WERI-Rb-1 (cell line): Measurements from ENCODE around the gene GATAD2A.

ENCODE experiments used
- DNase-seq: peaks from one replicate; pipeline ENCODE4 v3.0.0-alpha.2; 2020
- H3K27ac ChIP-seq: fragments of 250-450 bp; sonication (Bioruptor Pico); 2 replicates; pipeline ENCODE4 v1.5.1; 2020; ENCODE audit warnings: mild to moderate bottlenecking, moderate library complexity
- H3K27me3 ChIP-seq: fragments of 250-450 bp; sonication (Bioruptor Pico); 2 replicates; pipeline ENCODE4 v1.5.1; 2021; ENCODE audit warnings: mild to moderate bottlenecking, low read depth, moderate library complexity; ENCODE audit not compliant: insufficient read depth, severe bottlenecking
- H3K36me3 ChIP-seq: fragments of 250-450 bp; sonication (Bioruptor Pico); 2 replicates; pipeline ENCODE4 v1.5.1; 2020; ENCODE audit warnings: mild to moderate bottlenecking, moderate library complexity
- H3K4me3 ChIP-seq: 2 replicates; pipeline ENCODE4 v1.5.1; 2011; ENCODE audit warnings: low read depth, mild to moderate bottlenecking, control low read depth, low read length
- H3K9me3 ChIP-seq: fragments of 250-450 bp; sonication (Bioruptor Pico); 2 replicates; pipeline ENCODE4 v1.5.1; 2021; ENCODE audit warnings: mild to moderate bottlenecking, moderate library complexity; ENCODE audit not compliant: severe bottlenecking
- TF ChIP-seq, protein P1 (sequence below): IDR thresholded peaks from 2 replicates; pipeline ENCODE4 v1.5.1; 2011; ENCODE audit warnings: low read depth, mild to moderate bottlenecking, control low read depth, inconsistent platforms, low read length

The GATAD2A gene

DNA sequence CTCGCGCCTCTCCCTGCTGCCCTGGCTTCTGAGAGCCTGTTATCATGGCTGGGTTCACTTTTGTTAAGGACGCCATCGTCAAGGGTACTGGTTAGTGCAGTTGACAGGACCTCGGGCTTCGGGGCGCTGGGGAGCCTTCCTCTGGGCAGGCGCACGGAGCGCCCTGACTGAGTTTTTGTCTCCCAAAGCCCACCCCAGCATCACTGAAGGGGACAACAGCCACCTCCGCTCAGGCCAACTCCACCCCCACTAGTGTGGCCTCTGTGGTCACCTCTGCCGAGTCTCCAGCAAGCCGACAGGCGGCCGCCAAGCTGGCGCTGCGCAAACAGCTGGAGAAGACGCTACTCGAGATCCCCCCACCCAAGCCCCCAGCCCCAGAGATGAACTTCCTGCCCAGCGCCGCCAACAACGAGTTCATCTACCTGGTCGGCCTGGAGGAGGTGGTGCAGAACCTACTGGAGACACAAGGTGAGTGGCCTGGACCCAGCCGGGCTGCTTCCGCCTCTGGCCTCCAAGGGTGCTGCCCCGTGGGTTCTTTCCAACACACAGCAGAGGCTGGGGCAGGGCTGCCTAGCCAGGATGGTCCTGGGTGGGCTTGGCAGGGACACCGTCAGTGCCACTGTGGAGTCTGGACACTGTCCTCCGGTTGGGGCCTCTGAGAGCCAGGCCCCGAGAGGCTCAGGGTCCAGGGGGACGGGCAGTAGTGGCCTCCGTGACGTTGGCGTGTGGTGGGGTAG, 92.9 kb downstream of the GATAD2A start:
- H3K27ac ChIP-seq = no peak overlapping the region
- TF ChIP-seq, protein P1, sequence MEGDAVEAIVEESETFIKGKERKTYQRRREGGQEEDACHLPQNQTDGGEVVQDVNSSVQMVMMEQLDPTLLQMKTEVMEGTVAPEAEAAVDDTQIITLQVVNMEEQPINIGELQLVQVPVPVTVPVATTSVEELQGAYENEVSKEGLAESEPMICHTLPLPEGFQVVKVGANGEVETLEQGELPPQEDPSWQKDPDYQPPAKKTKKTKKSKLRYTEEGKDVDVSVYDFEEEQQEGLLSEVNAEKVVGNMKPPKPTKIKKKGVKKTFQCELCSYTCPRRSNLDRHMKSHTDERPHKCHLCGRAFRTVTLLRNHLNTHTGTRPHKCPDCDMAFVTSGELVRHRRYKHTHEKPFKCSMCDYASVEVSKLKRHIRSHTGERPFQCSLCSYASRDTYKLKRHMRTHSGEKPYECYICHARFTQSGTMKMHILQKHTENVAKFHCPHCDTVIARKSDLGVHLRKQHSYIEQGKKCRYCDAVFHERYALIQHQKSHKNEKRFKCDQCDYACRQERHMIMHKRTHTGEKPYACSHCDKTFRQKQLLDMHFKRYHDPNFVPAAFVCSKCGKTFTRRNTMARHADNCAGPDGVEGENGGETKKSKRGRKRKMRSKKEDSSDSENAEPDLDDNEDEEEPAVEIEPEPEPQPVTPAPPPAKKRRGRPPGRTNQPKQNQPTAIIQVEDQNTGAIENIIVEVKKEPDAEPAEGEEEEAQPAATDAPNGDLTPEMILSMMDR = no peak
- H3K4me3 ChIP-seq = no peak overlapping the region
- DNase-seq = no peak
- peaks cover 79% of the 10 kb centered on the region for H3K36me3 ChIP-seq
- H3K27me3 ChIP-seq = no peaks in the 10 kb centered on the region
- H3K9me3 ChIP-seq = no peaks in the 10 kb centered on the region

GRCh38 chr19:19499272-19499995, 94.0 kb downstream of the GATAD2A start:
- peaks cover 74% of the 10 kb centered on the region for H3K36me3 ChIP-seq
- TF ChIP-seq, protein P1 = no peak

GRCh38 chr19:19500975-19501644, 95.6 kb downstream of the GATAD2A start:
- Histone ChIP-seq H3K36me3 (peaks cover 77% of the 10 kb centered on the region), H3K27me3 (no peaks in the 10 kb centered on the region), H3K9me3 (no peaks in the 10 kb centered on the region), H3K27ac (no peak overlapping the region), H3K4me3 (no peak overlapping the region)
- no peak for DNase-seq
- TF ChIP-seq, protein P1 = no peak

More at GRCh38 chr19:19499272-19499995, 94.0 kb downstream of the GATAD2A start:
- H3K27ac ChIP-seq = no peak overlapping the region
- H3K4me3 ChIP-seq = no peak overlapping the region
- no peak for DNase-seq
- no peaks in the 10 kb centered on the region for H3K27me3 ChIP-seq
- no peaks in the 10 kb centered on the region for H3K9me3 ChIP-seq

- no peak for DNase-seq
- TF ChIP-seq, protein P1 = no peak
- no peak overlapping the region for H3K4me3 ChIP-seq
- peaks cover 71% of the 10 kb centered on the region for H3K36me3 ChIP-seq
- H3K9me3 ChIP-seq = no peaks in the 10 kb centered on the region
- H3K27ac ChIP-seq = no peak overlapping the region
- H3K27me3 ChIP-seq = no peaks in the 10 kb centered on the region
These were observed 96.3 kb downstream of the GATAD2A start for GRCh38 chr19:19501798-19502197.

- H3K27ac ChIP-seq = no peak overlapping the region
- H3K27me3 ChIP-seq = no peaks in the 10 kb centered on the region
- TF ChIP-seq, protein P1 = no peak
- peaks cover 67% of the 10 kb centered on the region for H3K36me3 ChIP-seq
- DNase-seq = no peak
- H3K9me3 ChIP-seq = no peaks in the 10 kb centered on the region
- H3K4me3 ChIP-seq = no peak overlapping the region
These were observed 96.8 kb downstream of the GATAD2A start for GRCh38 chr19:19502281-19502680.
